HepG2 (cell line): Measurements from ENCODE around the gene HES1.

ENCODE experiments used
- ISX ChIP-seq: sonication (generic); formaldehyde crosslinking; conservative IDR thresholded peaks from 2 replicates; pipeline ENCODE4 v1.5.0; 2020; ENCODE audit warnings: missing genetic modification reagents
- PPARG ChIP-seq: conservative IDR thresholded peaks from 2 replicates; pipeline ENCODE4 v1.6.1; 2016; ENCODE audit warnings: missing biosample characterization, missing genetic modification reagents
- SUZ12 ChIP-seq: fragments of 150-350 bp; IDR thresholded peaks from 2 replicates; pipeline ENCODE4 v1.6.1; 2014; ENCODE audit warnings: low read depth, low read length
- U2AF2 ChIP-seq: fragments of 200-400 bp; formaldehyde crosslinking; IDR thresholded peaks from 2 replicates; pipeline ENCODE4 v1.6.1; 2017; ENCODE audit warnings: low read depth, mild to moderate bottlenecking, low read length

DNA sequence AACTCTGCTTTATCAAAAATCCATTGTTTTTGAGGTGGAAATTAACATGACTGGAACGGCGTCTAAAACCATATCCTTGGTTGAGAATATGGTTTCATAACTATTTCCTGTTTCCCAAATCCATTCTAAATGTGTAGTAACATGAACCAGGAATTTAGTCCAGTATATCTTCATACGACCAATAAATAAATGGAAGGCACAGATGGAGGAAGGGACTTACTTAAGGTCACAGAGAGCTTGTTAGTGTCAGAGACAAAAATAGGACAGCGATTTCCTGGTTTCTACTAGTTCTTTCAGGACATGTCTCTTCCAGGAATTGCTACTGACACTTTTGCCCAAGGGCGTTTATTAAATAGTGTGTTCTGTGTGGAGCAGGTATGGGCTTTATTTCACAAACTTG is 41.2 kb downstream of the HES1 start:
- TF ChIP-seq ISX (CRISPR knock-in tag), result no peak
- TF ChIP-seq SUZ12, result no peak
- TF ChIP-seq PPARG (CRISPR knock-in tag), result no peak
- no peak for TF ChIP-seq U2AF2
